IMR-90 (cell line): ENCODE results near the gene LRRC70. TPM values are rescaled to one million over a fixed set of nuclear protein-coding genes. Genes with fewer than 3 reads are reported as not detected.
A peak's percentile ranks its signal among the peaks of the same experiment; 100 is the strongest.

Experiments
- ATAC-seq: fragments of 200-7000 bp; cut with Tn5 transposase; 2 replicates; pipeline ENCODE4 v1.9.1; 2020; ENCODE audit warnings: low read depth, mild to moderate bottlenecking, moderate library complexity
- BruUV-seq: library from RNA; stranded (reverse); fragments of 400-500 nt; replicated peaks from 2 replicates; lab custom pipeline; 2021; lab: Mats Ljungman, UMichigan
- CTCF ChIA-PET: fragments of 300-600 bp; formaldehyde crosslinking; extraction: SDS; loops from one replicate; lab custom pipeline; 2021; ENCODE audit warnings: antibody characterized with exemption; lab: Yijun Ruan, JAX
- POLR2A ChIA-PET: fragments of 300-600 bp; sonication (Branson Sonifier 250); formaldehyde crosslinking; loops from one replicate; lab custom pipeline; 2022; ENCODE audit warnings: antibody characterized with exemption; ENCODE audit not compliant: unreplicated experiment; lab: Charles Lee
- DNase-seq: peaks from one replicate; pipeline ENCODE4 v3.0.0; 2013
- H2AFZ ChIP-seq: replicated peaks from 2 replicates; pipeline ENCODE3; 2013; ENCODE audit warnings: low read length, mild to moderate bottlenecking; ENCODE audit not compliant: poor library complexity
- H2AK5ac ChIP-seq: 2 replicates; pipeline ENCODE4 v1.6.1; 2013; ENCODE audit warnings: low read depth, low read length, inconsistent platforms
- H2AK9ac ChIP-seq: replicated peaks from 2 replicates; pipeline ENCODE3; 2013; ENCODE audit warnings: mild to moderate bottlenecking, low read depth, low read length, moderate library complexity; ENCODE audit not compliant: poor library complexity
- H2BK120ac ChIP-seq: 2 replicates; pipeline ENCODE4 v1.6.1; 2013; ENCODE audit warnings: low read depth, low read length, inconsistent platforms
- H2BK15ac ChIP-seq: 3 replicates; pipeline ENCODE4 v1.6.1; 2013; ENCODE audit warnings: low read depth, low read length, inconsistent platforms
- H2BK20ac ChIP-seq: 2 replicates; pipeline ENCODE4 v1.6.1; 2013; ENCODE audit warnings: low read depth, mild to moderate bottlenecking, inconsistent platforms, low read length, moderate library complexity
- H2BK5ac ChIP-seq: 2 replicates; pipeline ENCODE4 v1.6.1; 2013; ENCODE audit warnings: mild to moderate bottlenecking, low read depth, low read length, inconsistent platforms; ENCODE audit not compliant: poor library complexity, severe bottlenecking
- H3K14ac ChIP-seq: replicated peaks from 2 replicates; pipeline ENCODE4 v1.6.1; 2013; ENCODE audit warnings: low read depth, low read length, inconsistent platforms
- H3K18ac ChIP-seq: 2 replicates; pipeline ENCODE4 v1.6.1; 2013; ENCODE audit warnings: low read depth, low read length, control low read depth
- H3K23ac ChIP-seq: 2 replicates; pipeline ENCODE4 v1.6.1; 2013; ENCODE audit warnings: low read depth, low read length, inconsistent platforms
- H3K27ac ChIP-seq: 2 replicates; pipeline ENCODE4 v1.5.1; 2013; ENCODE audit warnings: mild to moderate bottlenecking, control low read depth, low read length; ENCODE audit not compliant: insufficient read depth
- H3K27me3 ChIP-seq: 2 replicates; pipeline ENCODE4 v1.6.1; 2013; ENCODE audit warnings: low read length; ENCODE audit not compliant: control insufficient read depth, insufficient read depth
- H3K36me3 ChIP-seq: 2 replicates; pipeline ENCODE4 v1.6.1; 2013; ENCODE audit warnings: low read length, mixed read lengths; ENCODE audit not compliant: control insufficient read depth, insufficient read depth
- H3K4ac ChIP-seq: 2 replicates; pipeline ENCODE4 v1.6.1; 2013; ENCODE audit warnings: low read depth, low read length, inconsistent platforms
- H3K4me1 ChIP-seq: 2 replicates; pipeline ENCODE4 v1.6.1; 2013; ENCODE audit warnings: low read length, mixed read lengths; ENCODE audit not compliant: control insufficient read depth, insufficient read depth
- H3K4me2 ChIP-seq: 2 replicates; pipeline ENCODE4 v1.6.1; 2013; ENCODE audit warnings: low read depth, mild to moderate bottlenecking, control low read depth, low read length, moderate library complexity
- H3K4me3 ChIP-seq: 2 replicates; pipeline ENCODE4 v1.5.1; 2013; ENCODE audit warnings: low read depth, mild to moderate bottlenecking, control low read depth, low read length, moderate library complexity; ENCODE audit not compliant: insufficient read depth
- H3K56ac ChIP-seq: 2 replicates; pipeline ENCODE4 v1.6.1; 2013; ENCODE audit warnings: low read length, inconsistent platforms; ENCODE audit not compliant: insufficient read depth; ENCODE audit errors: extremely low read depth
- H3K79me1 ChIP-seq, 2 experiments: 2 replicates each; pipeline ENCODE4 v1.6.1; 2013; ENCODE audit warnings: low read length in 2 of 2, inconsistent platforms in 1 of 2, low read depth in 1 of 2
- H3K9ac ChIP-seq: 2 replicates; pipeline ENCODE4 v1.6.1; 2013; ENCODE audit warnings: low read depth, low read length, control low read depth
- H3K9me1 ChIP-seq: 2 replicates; pipeline ENCODE4 v1.6.1; 2013; ENCODE audit warnings: low read length, inconsistent platforms; ENCODE audit not compliant: insufficient read depth
- H3K9me3 ChIP-seq: 2 replicates; pipeline ENCODE4 v1.6.1; 2013; ENCODE audit warnings: low read length; ENCODE audit not compliant: control insufficient read depth, insufficient read depth
- H4K20me1 ChIP-seq: 2 replicates; pipeline ENCODE4 v1.6.1; 2013; ENCODE audit warnings: low read length, inconsistent platforms; ENCODE audit not compliant: insufficient read depth
- H4K5ac ChIP-seq: 2 replicates; pipeline ENCODE4 v1.6.1; 2013; ENCODE audit warnings: mild to moderate bottlenecking, low read depth, low read length, control low read depth
- H4K8ac ChIP-seq, 2 experiments: 2 replicates each; pipeline ENCODE4 v1.6.1; 2013; ENCODE audit warnings: low read depth in 2 of 2, low read length in 2 of 2, control low read depth in 1 of 2, inconsistent platforms in 1 of 2
- H4K91ac ChIP-seq: 2 replicates; pipeline ENCODE4 v1.6.1; 2013; ENCODE audit warnings: low read depth, low read length, inconsistent platforms; ENCODE audit not compliant: insufficient read depth
- BHLHE40 ChIP-seq: fragments of 150-350 bp; IDR thresholded peaks from 2 replicates; pipeline ENCODE4 v1.6.1; 2016; ENCODE audit warnings: mild to moderate bottlenecking, low read depth, low read length
- CHD1 ChIP-seq: IDR thresholded peaks from 2 replicates; pipeline ENCODE4 v1.6.1; 2012; ENCODE audit warnings: low read depth, low read length, improper control_type of control experiment
- FOS ChIP-seq: fragments of 150-350 bp; IDR thresholded peaks from 2 replicates; pipeline ENCODE4 v1.6.1; 2016; ENCODE audit warnings: low read depth, low read length
- MAFK ChIP-seq: IDR thresholded peaks from 2 replicates; pipeline ENCODE4 v1.6.1; 2012; ENCODE audit warnings: low read depth, low read length, improper control_type of control experiment
- MXI1 ChIP-seq: IDR thresholded peaks from 2 replicates; pipeline ENCODE4 v1.6.1; 2012; ENCODE audit warnings: low read depth, mild to moderate bottlenecking, low read length, moderate library complexity, borderline replicate concordance
- NFE2L2 ChIP-seq: fragments of 150-350 bp; IDR thresholded peaks from 2 replicates; pipeline ENCODE4 v1.6.1; 2016; ENCODE audit warnings: low read depth, mild to moderate bottlenecking, low read length
- POLR2A ChIP-seq: IDR thresholded peaks from 2 replicates; pipeline ENCODE4 v1.6.1; 2012; ENCODE audit warnings: mild to moderate bottlenecking, low read depth, low read length
- RAD21 ChIP-seq: IDR thresholded peaks from 2 replicates; pipeline ENCODE4 v1.6.1; 2012; ENCODE audit warnings: low read length, improper control_type of control experiment
- RFX5 ChIP-seq: IDR thresholded peaks from 2 replicates; pipeline ENCODE4 v1.8.0; 2012; ENCODE audit warnings: low read depth, mild to moderate bottlenecking, low read length, moderate library complexity
- SMC3 ChIP-seq: fragments of 150-350 bp; IDR thresholded peaks from 2 replicates; pipeline ENCODE4 v1.6.1; 2016; ENCODE audit warnings: low read depth, mild to moderate bottlenecking, antibody characterized with exemption, low read length, moderate library complexity
- USF2 ChIP-seq: fragments of 150-350 bp; IDR thresholded peaks from 2 replicates; pipeline ENCODE4 v1.6.1; 2017; ENCODE audit warnings: mild to moderate bottlenecking, antibody characterized with exemption, low read length, low read depth
- dilution Hi-C: fragments of 300-500 bp; cut with HindIII; formaldehyde crosslinking; loops from one replicate; pipeline ENCODE4 v1.14.3; 2018; ENCODE audit warnings: low sequenced_read_pairs; ENCODE audit not compliant: unreplicated experiment
- in situ Hi-C: fragments of 300-500 bp; cut with MboI; formaldehyde crosslinking; loops from 3 replicates; pipeline ENCODE4 v1.14.3; 2019; ENCODE audit warnings: low sequenced_read_pairs, inconsistent platforms, mixed read lengths
- intact Hi-C: fragments of 100-400 bp; cut with micrococcal nuclease; formaldehyde crosslinking; loops from 2 replicates; pipeline ENCODE4 v1.10.0; 2022
- polyA plus RNA-seq, 3 experiments: library from polyadenylated mRNA; depleted of rRNA; stranded (reverse); fragments of >200 nt; gene quantifications; 2 replicates each; pipeline ENCODE4 v1.2.3, GENCODE V29; 2012; ENCODE audit warnings: low replicate concordance in 1 of 3
- total RNA-seq: library from RNA; depleted of rRNA; stranded (reverse); fragments of >200 nt; gene quantifications from 2 replicates; pipeline ENCODE4 v1.2.3, GENCODE V29; 2012
- TF ChIP-seq, protein P1 (sequence below): fragments of 150-350 bp; IDR thresholded peaks from 2 replicates; pipeline ENCODE4 v1.6.1; 2016; ENCODE audit warnings: low read depth, mild to moderate bottlenecking, low read length, moderate library complexity, borderline replicate concordance
- TF ChIP-seq, protein P2 (sequence below): conservative IDR thresholded peaks from 2 replicates; pipeline ENCODE4 v1.5.1; 2012; ENCODE audit warnings: mild to moderate bottlenecking, low read depth, low read length, improper control_type of control experiment

The LRRC70 gene
- total and polyA plus RNA-seq, 2 of the 4 experiments (the other 2 are of a cell fraction): 0.19 to 0.36 TPM

GRCh38 chr5:62585751-62586150 lies 7.1 kb downstream of the LRRC70 start:
- Histone ChIP-seq H2BK120ac (no peak overlapping the region), H4K8ac (no peak overlapping the region), H3K4ac (no peak overlapping the region), H3K9me1 (peaks cover 5% of the 10 kb centered on the region; the same call in 1 of the 2 replicates), H4K20me1 (no peaks in the 10 kb centered on the region), H4K5ac (no peak overlapping the region), H2AK9ac (no peak overlapping the region), H3K14ac (no peak overlapping the region), H2BK20ac (no peak overlapping the region), H3K23ac (no peak overlapping the region), H3K27me3 (no peaks in the 10 kb centered on the region), H3K4me2 (no peak overlapping the region), H2AFZ (no peak overlapping the region), H3K18ac (no peak overlapping the region), H3K56ac (no peak overlapping the region), H4K91ac (no peak overlapping the region), H3K36me3 (no peaks in the 10 kb centered on the region), H3K79me1 (no peaks in the 10 kb centered on the region; a peak in 1 of 4 replicates), H3K4me1 (no peaks in the 10 kb centered on the region), H2AK5ac (no peak overlapping the region), H3K27ac (no peak overlapping the region), H2BK5ac (no peak overlapping the region), H3K4me3 (no peak overlapping the region), H2BK15ac (no peak overlapping the region), H3K9ac (no peak overlapping the region), H3K9me3 (no peaks in the 10 kb centered on the region)
- POLR2A ChIA-PET: no interaction called here
- CTCF ChIA-PET: no interaction called here
- peak; percentile 6 for DNase-seq
- TF ChIP-seq POLR2A (no peak), RFX5 (no peak), MAFK (no peak), CHD1 (no peak), SMC3 (no peak), BHLHE40 (no peak), MXI1 (no peak), RAD21 (no peak), NFE2L2 (no peak), FOS (no peak), USF2 (no peak)
- TF ChIP-seq, protein P1, sequence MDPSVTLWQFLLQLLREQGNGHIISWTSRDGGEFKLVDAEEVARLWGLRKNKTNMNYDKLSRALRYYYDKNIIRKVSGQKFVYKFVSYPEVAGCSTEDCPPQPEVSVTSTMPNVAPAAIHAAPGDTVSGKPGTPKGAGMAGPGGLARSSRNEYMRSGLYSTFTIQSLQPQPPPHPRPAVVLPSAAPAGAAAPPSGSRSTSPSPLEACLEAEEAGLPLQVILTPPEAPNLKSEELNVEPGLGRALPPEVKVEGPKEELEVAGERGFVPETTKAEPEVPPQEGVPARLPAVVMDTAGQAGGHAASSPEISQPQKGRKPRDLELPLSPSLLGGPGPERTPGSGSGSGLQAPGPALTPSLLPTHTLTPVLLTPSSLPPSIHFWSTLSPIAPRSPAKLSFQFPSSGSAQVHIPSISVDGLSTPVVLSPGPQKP: no peak
- TF ChIP-seq, protein P2, sequence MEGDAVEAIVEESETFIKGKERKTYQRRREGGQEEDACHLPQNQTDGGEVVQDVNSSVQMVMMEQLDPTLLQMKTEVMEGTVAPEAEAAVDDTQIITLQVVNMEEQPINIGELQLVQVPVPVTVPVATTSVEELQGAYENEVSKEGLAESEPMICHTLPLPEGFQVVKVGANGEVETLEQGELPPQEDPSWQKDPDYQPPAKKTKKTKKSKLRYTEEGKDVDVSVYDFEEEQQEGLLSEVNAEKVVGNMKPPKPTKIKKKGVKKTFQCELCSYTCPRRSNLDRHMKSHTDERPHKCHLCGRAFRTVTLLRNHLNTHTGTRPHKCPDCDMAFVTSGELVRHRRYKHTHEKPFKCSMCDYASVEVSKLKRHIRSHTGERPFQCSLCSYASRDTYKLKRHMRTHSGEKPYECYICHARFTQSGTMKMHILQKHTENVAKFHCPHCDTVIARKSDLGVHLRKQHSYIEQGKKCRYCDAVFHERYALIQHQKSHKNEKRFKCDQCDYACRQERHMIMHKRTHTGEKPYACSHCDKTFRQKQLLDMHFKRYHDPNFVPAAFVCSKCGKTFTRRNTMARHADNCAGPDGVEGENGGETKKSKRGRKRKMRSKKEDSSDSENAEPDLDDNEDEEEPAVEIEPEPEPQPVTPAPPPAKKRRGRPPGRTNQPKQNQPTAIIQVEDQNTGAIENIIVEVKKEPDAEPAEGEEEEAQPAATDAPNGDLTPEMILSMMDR: no peak
- no peak for ATAC-seq
- dilution Hi-C loops (no loop called here), intact Hi-C loops (no loop called here), in situ Hi-C loops (no loop called here)
- no TSS peak for BruUV-seq
